NCI-H748 (cell line): ENCODE data around the gene RNU7-1.

ENCODE experiments used
- DNase-seq: peaks from one replicate; lab custom pipeline; 2025; ENCODE audit not compliant: unreplicated experiment; lab: John Stamatoyannopoulos, UW

Gene RNU7-1

GRCh38 chr12:6987956-6988553 is 44.4 kb downstream of the RNU7-1 start:
- DNase-seq: no peak
